Hematopoietic multipotent progenitor cell treated with erythropoietin and hydrocortisone succinate and interleukin-3 and kit ligand, for 4 days (in vitro differentiated cells): Measurements from ENCODE around the gene STAT5A.
"Not testable (repeated sequence)": the region's sequence is repeated elsewhere in the genome, so short reads cannot be mapped to it uniquely, and the experiment has no call there.

Source experiments
- DNase-seq: peaks from one replicate; pipeline ENCODE4 v3.0.0-alpha.2; 2015

Gene STAT5A

DNA sequence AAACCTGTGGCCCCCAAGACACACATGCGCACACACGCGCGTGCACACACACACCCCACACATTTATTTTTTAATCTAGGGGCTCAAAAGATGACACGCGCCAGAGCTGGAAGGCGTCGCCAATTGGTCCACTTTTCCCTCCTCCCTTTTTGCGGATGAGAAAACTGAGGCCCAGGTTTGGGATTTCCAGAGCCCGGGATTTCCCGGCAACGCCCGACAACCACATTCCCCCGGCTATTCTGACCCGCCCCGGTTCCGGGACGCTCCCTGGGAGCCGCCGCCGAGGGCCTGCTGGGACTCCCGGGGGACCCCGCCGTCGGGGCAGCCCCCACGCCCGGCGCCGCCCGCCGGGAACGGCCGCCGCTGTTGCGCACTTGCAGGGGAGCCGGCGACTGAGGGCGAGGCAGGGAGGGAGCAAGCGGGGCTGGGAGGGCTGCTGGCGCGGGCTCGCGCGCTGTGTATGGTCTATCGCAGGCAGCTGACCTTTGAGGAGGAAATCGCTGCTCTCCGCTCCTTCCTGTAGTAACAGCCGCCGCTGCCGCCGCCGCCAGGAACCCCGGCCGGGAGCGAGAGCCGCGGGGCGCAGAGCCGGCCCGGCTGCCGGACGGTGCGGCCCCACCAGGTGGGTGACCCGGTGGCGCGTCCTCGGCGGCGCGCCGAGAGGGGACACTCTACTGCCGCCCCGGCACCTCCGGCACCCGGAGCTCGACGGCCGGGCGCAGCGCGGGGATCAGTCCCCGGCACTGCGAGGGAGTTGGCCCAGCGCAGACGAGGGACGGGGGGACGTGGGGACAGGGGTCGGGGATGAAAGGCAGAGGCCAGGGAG lies at the start of gene STAT5A:
STAT5A (plus strand) TSS at position 522 of the 826 bp plus-strand sequence. CDS start 914 bp downstream, outside the sequence.
- peak; percentile 94 for DNase-seq

DNA sequence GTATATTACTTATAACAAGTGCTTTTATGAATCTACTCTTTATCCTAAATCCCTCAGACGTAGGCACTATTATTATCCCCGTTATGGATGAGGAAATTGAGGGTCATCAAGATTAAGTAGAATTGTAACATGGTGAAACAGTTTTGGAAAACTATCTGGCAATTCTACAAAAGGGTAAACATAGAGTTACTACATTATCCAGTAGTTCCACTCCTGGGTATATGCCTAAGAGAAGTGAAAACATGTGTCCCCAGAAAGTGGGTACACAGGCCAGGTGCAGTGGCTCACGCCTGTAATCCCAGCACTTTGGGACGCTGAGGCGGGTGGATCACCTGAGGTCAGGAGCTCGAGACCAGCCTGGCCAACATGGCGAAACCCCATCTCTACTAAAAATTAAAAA lies 48.7 kb upstream of the STAT5A start:
- DNase-seq = not testable (repeated sequence)

DNA sequence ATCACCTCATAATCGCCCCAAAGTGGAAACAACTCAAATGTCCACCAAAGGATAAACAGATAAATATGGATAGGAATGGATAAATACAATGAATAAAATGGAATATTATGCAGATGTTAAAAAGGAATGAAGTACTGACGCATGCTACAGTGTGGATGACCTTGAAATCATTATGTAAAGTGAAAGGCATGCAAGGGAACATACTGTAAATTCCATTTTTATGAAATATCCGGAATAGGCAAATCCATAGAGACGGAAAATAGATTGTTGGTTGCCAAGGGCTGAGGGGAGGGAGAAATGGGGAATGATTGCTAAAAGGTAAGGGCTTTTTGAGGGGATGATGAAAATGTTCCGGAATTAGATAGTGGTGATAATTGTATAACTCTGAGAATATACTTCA lies 48.1 kb upstream of the STAT5A start:
- no peak for DNase-seq

DNA sequence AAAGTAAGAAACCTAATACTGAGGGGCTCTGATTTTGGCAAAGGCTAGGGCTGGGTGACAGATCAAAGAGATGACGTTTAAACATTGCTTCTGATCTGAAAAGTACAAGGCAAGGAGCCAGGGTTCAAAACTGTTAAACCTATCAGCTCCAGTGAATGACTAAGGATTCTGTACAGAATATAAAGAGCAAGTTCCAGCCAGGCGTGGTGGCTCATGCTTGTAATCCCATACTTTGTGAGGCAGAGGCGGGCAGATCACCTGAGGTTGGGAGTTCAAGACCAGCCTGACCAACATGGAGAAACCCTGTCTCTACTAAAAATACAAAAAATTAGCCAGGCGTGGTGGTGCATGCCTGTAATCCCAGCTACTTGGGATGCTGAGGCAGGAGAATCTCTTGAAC lies 47.4 kb upstream of the STAT5A start:
- DNase-seq = peak; percentile 18

DNA sequence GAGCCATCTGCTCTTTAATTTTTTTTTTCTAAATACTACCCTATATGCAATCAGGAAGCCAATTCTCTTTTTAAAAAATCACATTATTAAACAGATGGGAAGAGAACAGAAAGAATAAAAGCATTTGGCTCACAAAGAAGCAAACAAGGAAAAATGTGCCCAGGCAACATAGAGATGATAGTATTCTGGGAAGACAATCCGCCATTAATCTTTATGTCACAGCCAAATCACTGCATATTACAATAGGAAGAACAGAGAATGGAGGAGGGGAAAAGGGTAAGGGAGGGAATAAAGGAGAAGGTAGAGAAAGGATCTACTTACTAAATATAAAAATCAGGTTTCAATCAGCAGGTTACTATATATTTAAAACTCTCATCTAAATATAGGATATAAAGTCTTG lies 46.4 kb upstream of the STAT5A start:
- DNase-seq = no peak

DNA sequence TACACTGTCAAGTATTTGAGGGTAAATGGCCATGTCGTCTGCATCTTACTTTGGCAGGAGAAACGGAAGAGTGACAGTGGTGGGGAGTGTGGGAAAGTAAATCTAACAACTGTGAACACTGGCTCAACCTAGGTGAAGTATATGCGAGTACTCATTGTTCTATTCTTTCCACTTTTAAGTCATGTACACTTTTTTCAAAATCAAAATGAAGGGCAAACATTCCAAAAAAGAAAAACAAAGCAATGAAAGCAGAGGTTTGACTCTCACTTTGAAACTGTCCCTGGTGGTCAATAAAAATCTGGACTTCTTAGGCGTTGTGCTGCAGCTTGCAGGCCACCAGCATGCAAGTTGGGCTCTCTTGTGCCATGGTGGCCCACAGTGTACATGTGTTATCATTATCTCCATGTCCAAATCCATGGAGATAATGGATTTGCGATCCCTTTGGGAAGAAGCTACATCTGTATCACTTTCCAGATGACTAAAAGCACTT lies 44.8 kb upstream of the STAT5A start:
- no peak for DNase-seq

DNA sequence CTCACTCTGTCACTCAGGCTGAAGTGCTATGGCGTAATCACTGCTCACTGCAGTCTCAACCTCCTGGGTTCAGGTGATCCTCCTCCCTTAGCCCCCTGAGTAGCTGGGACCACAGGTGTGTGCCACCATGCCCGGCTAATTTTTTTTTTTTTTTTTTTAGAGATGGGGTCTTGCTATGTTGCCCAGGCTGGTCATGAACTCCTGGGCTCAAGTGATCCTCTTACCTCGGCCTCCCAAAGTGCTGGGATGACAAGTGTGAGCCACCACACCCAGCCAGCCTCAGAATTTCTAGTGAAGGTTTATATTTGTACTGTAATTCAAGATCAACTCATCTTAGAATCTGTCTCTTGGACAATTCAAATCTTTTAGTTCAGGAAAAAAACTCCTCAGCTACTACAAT lies 44.2 kb upstream of the STAT5A start:
- DNase-seq = not testable (repeated sequence)

DNA sequence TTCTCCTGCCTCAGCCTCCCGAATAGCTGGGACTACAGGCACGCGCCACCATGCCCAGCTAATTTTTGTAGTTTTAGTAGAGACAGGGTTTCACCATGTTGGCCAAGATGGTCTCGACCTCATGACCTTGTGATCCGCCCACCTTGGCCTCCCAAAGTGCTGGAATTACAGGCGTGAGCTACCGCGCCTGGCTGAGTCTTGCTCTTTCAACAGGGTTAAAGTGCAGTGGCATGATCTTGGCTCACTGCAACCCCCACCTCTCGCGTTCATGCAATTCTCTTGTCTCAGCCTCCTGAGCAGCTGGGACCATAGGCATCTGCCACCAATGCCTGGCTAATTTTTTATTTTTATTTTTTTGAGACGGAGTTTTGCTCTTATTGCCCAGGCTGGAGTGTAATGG lies 43.1 kb upstream of the STAT5A start:
- DNase-seq = not testable (repeated sequence)

DNA sequence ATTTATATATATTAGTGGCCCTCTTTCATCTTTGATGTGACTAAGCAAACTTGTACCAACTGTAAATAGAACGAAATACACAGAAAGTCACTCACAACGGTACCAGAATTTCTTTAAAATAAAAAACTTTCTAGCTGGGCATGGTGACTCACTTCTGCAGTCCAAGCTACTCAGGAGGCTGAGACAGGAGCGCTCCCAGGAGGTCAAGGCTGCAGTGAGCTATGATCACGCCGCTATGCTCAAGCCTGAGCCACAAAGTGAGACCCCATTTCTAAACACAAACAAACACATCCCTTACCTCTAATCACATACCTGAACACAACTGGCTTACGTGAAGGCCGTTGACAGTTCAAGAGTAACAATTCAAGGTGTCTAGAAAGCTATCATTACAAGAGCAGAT lies 41.8 kb upstream of the STAT5A start:
- no peak for DNase-seq

DNA sequence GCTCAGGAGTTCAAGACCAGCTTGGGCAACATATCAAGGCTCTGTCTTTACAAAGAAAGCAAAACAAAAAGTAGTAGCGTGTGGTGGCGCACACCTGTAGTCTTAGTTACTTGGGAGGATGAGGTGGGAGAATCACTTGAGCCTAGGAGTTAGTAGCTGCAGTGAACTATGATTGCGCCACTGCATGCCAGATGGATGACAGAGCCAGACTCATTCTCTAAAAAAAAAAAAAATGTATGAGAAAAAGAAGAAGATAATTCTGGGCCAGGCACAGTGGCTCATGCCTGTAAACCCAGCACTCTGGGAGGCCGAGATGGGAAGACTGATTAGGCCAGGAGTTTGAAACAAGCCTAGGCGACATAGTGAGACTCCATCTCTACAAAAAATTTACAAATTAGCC lies 40.6 kb upstream of the STAT5A start:
- peak; percentile 58 for DNase-seq

DNA sequence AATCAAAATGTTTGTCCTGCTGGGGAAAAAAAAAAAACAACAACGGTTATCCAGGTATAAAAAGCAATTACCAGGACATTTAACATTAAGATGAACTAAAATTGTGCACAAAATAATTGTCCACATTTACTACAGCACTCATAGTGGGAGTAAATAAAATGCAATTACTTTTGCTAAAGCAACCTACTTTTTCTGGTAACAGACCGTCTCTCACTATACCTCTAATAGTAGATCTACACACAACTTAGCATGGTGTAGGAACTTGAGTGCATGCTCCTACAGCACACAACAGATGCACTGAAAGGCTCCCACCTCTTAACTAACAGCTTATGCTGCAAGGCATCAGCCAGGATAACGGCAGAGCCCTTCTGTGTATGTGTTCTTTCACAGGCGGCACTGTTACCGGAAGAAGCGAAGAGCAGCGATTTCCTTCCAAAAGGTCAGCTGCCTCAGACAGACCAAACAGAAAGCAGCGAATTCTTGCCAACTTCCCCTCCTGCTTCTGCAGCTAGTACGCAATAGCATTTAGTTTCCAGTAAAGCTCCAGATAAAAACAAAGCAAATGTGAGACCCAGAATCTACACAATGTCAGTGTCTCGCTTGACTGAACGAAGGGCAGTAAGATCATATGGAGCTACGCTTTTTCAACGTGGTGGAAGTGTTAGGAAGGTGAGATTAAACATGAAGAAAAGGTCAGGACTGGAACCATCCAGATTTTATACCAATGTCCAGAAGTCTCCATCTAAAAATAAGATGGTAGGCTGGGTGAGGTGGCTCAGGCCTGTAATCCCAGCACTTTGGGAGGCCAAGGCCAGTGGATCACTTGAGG lies 39.7 kb upstream of the STAT5A start:
- DNase-seq = peak; percentile 96

DNA sequence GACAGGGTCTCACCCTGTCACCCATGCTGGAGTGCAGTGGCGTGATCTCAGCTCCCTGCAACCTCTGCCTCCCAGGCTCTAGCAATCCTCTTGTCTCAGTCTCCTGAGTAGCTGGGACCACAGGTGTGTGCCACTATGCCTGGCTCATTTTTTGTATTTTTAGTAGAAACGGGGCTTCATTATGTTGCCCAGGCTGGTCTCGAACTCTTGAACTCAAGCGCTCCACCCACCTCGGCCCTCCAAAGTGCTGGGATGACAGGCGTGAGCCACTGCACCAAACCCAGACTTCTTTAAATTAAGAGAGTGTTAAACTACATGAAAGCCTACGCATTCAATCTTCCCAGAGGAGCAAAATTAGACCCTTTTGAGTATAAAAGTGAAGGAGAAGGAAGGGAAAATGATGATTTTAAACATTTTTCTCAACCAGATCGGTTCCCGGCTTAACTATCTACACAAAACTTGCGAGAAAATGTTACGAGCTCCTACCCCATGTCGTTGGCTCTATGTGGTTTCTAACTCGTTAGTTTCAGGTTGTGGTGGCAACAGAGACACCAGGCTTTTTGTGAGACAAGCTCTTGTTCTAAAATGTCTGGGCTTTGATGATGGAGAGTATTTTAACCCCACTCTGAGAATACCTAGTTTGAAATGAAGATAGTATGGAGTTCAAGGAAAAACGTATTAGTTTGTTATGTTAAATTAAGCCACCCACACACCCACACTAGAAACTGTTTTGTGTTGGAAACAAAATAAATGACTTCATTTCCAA lies 38.4 kb upstream of the STAT5A start:
- DNase-seq = no peak

DNA sequence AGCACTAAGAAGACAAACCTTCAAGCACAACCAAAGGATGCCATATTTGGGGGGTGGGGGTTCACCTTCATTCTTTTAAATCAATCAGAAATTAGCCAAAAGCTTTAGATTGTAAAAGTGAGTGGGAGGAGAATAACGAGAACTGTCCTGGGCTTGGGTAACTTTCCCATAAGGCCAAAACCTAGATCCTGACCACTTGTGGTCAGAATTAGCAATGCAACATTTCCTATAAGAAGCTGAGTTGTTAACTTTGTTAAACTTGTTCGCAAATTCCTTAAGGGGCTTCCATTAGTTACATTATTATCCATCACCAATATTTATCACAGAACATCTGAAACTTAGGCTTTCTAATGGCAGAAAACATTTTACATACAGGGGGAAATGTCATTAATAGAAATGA lies 37.2 kb upstream of the STAT5A start:
- peak; percentile 51 for DNase-seq

DNA sequence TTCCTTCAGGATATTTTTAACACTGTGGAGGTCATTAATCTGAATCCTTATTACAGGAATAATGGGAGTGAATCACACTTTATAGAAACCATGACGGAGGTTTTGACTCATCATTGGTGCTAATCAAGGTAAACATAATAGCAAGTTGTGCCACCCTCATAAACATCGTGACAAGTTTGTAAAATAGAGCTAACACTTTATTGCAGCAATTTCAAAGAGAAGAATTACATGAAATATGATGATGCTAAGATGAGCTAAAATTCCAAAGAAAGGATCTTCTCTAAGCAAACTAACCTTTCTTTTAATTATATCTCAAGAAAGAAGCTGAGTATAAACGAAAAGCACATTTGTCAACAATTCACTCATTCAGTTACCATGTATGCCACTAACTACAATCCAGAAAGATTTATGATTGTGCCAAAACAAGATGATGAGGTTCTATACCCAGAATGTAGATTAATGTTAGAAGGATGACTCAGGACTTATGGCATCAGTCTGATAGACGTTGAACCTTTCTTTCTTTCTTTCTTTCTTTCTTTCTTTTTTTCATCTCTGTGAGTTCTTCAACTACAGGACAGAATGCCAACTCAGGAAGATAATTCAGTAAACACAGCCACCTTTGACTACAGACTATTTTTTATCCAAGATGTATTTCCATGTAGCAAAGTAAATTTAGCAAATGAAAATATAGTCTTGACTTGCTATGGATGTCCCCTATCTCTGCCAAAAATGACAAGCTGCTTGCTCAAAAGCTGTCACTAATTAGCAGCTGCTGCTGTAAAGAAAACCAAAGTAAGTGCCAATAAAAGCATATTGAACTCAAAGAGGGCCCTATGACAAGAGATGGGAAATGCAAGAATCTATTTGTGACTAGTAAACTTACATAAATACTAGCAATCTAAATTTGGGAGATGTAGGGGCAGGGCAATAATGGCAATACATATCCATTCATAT lies 35.4 kb upstream of the STAT5A start:
- DNase-seq = no peak

DNA sequence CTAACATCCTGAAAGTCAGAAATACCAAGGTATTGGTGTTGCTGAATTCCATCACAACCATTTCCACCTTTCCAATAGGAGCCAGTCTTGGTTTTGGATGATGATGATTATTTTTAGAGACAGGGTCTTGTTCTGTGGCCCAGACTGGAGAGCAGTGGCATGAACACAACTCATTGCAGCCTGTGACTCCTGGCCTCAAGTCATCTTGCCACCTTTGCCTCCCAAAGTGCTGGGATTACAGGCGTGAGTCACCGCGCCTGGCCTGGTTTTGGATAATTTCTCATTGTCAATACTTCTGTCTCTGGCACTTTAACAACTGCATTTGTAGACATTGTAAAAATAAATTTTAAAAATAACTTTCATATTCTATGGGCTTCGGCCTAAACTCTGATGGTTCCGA lies 34.7 kb upstream of the STAT5A start:
- no peak for DNase-seq

DNA sequence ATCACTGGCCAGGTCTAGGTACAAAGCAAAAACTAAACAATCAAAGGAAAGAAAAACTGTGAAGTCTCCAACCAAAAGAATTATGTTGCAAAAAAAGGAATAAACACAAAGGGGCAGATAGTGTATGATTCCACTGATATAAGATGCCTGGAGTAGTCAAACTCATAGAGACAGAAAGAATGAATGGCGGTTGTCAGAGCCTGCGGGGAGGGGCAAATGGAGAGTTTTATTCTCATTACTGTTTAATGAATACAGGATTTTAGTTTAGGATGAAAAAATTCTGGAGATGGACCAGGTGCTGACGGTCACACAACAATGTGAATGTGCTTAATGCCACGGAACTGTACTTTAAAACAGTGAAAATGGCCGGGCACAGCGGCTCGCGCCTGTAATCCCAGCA lies 32.9 kb upstream of the STAT5A start:
- no peak for DNase-seq

DNA sequence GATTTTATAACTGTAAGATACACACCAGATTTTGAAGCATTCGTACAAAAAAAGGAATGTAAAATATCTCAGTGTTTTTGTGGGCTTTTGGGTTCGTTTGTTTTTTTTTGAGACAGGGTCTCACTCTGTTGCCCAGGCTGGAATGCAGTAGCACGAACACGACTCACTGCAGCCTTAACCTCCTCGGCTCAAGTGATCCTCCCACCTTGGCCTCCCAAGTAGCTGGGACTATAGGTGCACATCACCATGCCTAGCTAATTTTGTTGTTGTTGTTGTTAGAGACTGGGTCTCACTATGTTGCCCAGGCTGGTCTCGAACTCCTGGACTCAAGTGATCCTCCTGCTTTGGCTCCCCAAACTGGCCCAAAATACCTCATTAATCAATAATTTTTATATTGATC lies 28.0 kb upstream of the STAT5A start:
- no peak for DNase-seq

DNA sequence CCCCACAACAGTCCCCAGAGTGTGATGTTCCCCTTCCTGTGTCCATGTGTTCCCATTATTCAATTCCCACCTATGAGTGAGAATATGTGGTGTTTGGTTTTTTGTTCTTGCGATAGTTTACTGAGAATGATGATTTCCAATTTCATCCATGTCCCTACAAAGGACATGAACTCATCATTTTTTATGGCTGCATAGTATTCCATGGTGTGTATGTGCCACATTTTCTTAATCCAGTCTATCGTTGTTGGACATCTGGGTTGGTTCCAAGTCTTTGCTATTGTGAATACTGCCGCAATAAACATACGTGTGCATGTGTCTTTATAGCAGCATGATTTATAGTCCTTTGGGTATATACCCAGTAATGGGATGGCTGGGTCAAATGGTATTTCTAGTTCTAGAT lies 23.9 kb upstream of the STAT5A start:
- DNase-seq = not testable (repeated sequence)

DNA sequence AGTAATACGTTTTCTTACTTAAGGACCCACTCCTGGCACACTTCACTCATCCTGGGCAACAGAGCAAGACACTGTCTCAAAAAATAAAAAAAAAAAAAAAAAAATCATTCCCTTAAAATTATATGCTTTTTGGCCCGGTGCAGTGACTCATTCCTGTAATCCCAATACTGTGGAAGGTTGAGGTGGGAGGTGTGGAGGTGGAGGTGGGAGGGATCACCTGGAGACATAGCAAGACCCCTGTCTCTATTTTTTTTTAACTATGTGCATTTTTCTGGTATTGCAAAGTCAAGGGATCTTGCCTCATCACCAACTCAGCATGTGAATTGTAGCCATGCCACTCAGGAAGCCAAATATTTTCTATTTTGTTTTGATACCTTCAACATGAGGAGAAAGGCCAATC lies 21.8 kb upstream of the STAT5A start:
- no peak for DNase-seq

DNA sequence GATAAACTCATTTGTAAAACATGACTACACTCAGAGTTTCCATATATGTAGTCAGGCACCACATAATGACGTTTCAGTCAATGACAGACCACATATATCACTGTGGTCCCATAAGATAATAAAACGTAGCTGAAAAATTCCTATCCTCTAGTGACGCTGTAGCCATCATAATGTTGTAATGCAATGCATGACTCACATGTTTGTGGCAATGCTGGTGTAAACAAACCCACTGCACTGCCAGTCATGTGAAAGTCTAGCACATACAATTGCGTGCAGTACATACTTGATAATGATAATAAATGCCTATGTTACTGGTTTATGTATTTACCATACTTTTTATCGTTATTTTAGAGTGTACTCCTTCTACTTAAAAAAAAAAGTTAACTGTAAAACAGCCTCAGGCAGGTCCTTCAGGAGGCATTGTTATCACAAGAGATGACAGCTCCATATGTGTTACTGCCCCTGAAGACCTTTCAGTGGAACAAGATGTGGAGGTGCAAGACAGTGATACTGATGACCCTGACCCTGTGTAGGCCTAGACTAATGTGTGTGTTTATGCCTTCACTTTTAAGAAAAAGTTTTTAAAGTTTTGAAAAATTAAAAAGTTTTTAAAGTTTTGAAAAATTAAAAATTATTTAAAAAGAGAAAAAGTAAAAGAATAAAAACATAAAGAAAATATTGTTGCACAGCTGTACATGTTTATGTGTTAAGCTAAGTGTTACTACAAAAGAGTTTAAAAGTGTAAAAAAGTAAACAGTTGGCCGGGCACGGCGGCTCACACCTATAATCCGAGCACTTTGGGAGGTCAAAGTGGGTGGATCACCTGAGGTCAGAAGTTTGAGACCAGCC lies 21.2 kb upstream of the STAT5A start:
- DNase-seq = peak; percentile 87

DNA sequence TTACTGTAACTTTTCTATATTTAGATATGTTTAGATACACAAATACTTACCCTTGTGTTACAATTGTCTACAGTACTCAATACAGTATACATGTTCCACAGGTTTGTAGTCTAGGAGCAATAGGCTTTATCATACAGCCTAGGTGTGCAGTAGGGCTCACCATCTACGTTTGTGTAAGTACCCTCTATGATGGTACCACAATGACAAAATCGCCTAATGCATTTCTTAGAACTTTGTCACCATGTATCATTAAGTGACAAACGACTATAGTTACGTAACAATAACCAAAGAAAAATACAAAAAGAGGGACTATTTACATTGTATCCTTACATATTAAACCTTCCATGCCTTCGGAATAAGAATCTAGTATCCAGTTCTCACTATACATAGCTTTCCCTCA lies 20.1 kb upstream of the STAT5A start:
- no peak for DNase-seq
